ENCODE measurements around the gene ITIH4. TPM values are rescaled to one million over a fixed set of nuclear protein-coding genes. Genes with fewer than 3 reads are reported as not detected.

The ITIH4 gene
- total RNA-seq, 2 experiments from 2014 or later: 15.1 to 16.3 TPM

- CTCF ChIA-PET: interaction anchor here (1.1 to 1.7 kb wide), 2 partner anchors 19 to 144 kb away, joined by 3 to 7 read pairs; no protein-coding TSS in a partner anchor
- H3K4me3 Mint-ChIP-seq: no peak overlapping the region
- H3K4me1 Mint-ChIP-seq (ENCODE audit: low read depth): peaks cover 39% of the 10 kb centered on the region
- ATAC-seq (no peak), DNase-seq (no peak)
- POLR2A ChIA-PET: interaction anchor here (1.6 kb wide), 1 partner anchor 30 kb away, joined by 4 read pairs; no protein-coding TSS in a partner anchor
- H3K27me3 Mint-ChIP-seq (ENCODE audit: low read depth): no peaks in the 10 kb centered on the region
- H3K9me3 Mint-ChIP-seq (ENCODE audit: insufficient read depth): no peaks in the 10 kb centered on the region
- peaks cover 28% of the 10 kb centered on the region for H3K36me3 Mint-ChIP-seq (ENCODE audit: low read depth)
- H3K27ac Mint-ChIP-seq: no peak overlapping the region
These were observed 9.5 kb upstream of the ITIH4 start for GRCh38 chr3:52839892-52840545.

GRCh38 chr3:52839268-52839575 is 8.8 kb upstream of the ITIH4 start:
- DNase-seq (no peak), ATAC-seq (no peak)
- Mint-ChIP-seq H3K27ac (peak overlapping the region; percentile 55), H3K36me3 (ENCODE audit: low read depth) (peaks cover 28% of the 10 kb centered on the region), H3K9me3 (ENCODE audit: insufficient read depth) (no peaks in the 10 kb centered on the region), H3K27me3 (ENCODE audit: low read depth) (no peaks in the 10 kb centered on the region), H3K4me1 (ENCODE audit: low read depth) (peaks cover 39% of the 10 kb centered on the region), H3K4me3 (no peak overlapping the region)
- ChIA-PET CTCF (interaction anchor here (1.0 to 1.7 kb wide), 8 partner anchors 9 to 293 kb away, joined by 3 to 8 read pairs (median 4); no protein-coding TSS in a partner anchor), POLR2A (interaction anchor here (1.2 to 1.6 kb wide), 2 partner anchors 10 to 29 kb away, joined by 4 read pairs; no protein-coding TSS in a partner anchor)

DNA sequence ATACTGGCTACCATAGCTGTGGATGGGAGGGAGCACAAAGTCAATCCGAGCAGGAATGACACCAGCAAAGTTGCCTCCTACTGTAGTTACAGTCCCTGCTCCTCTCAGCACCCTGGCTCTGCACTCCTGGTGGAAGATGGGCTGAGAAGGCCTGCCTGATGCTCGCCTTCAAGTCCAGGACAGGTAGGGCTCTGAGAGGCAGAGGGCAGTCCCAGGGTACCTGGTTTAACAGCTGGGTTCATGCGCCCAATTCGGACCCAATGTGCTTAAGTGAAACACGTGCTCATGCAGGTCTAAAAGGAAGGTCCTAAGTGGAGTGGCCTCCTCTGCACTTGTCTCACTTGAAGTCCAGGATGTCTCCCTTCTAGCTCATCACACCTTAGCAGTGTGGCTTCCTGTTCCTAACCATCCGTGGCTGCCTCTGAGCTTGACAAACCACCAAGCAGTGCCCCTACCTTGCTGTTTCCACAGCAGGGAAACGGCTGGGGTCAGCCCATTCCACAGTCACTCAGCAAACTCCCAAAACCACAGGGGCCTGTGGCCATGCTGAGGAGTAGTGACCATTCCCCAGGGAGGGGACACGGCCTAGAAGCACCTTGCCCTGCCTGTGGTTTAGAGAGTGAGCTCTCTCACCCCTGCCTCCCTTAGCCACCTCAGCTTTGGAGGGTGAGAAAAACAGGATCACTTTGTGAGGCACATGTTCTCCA is 8.2 kb upstream of the ITIH4 start:
- ATAC-seq (peak; percentile 93), DNase-seq (peak; percentile 70)
- peaks cover 39% of the 10 kb centered on the region for H3K4me1 Mint-ChIP-seq (ENCODE audit: low read depth)
- no peak overlapping the region for H3K4me3 Mint-ChIP-seq
- POLR2A ChIA-PET: interaction anchor here (0.9 to 1.6 kb wide), 3 partner anchors 10 to 118 kb away, joined by 4 read pairs; no protein-coding TSS in a partner anchor
- CTCF ChIA-PET: interaction anchor here (0.9 to 1.7 kb wide), 12 partner anchors 10 to 294 kb away, joined by 3 to 8 read pairs (median 4); no protein-coding TSS in a partner anchor
- H3K27me3 Mint-ChIP-seq (ENCODE audit: low read depth): no peaks in the 10 kb centered on the region
- no peaks in the 10 kb centered on the region for H3K9me3 Mint-ChIP-seq (ENCODE audit: insufficient read depth)
- peaks cover 28% of the 10 kb centered on the region for H3K36me3 Mint-ChIP-seq (ENCODE audit: low read depth)
- H3K27ac Mint-ChIP-seq: peak overlapping the region; percentile 55

DNA sequence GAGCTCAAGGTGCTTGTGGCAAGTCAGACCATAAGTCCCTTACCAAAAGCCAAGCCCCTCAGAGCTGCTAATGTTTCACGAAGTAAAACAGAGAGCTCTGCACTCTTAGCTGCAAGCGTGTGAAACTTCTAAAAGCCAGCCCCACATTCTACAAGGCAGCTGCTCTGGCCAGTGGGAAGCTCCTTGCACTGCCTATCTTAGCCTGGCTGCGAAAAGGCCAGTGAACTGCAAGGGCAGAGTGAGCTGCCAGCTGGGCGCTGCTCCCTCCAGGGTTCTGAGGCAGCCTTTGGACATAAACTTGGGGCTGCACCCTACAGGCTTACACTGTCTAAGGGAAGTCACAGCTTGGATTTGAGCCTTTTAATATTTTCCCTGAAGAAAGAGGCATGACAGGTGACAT is 6.5 kb upstream of the ITIH4 start:
- H3K9me3 Mint-ChIP-seq (ENCODE audit: insufficient read depth): no peaks in the 10 kb centered on the region
- ChIA-PET POLR2A (no interaction called here), CTCF (interaction anchor here (0.7 to 1.7 kb wide), 3 partner anchors 9 to 116 kb away, joined by 3 to 7 read pairs (median 5); no protein-coding TSS in a partner anchor)
- H3K4me3 Mint-ChIP-seq: no peak overlapping the region
- ATAC-seq: no peak
- no peak for DNase-seq
- no peak overlapping the region for H3K27ac Mint-ChIP-seq
- peaks cover 39% of the 10 kb centered on the region for H3K4me1 Mint-ChIP-seq (ENCODE audit: low read depth)
- H3K27me3 Mint-ChIP-seq (ENCODE audit: low read depth): no peaks in the 10 kb centered on the region
- peaks cover 26% of the 10 kb centered on the region for H3K36me3 Mint-ChIP-seq (ENCODE audit: low read depth)

GRCh38 chr3:52836471-52836845 is 6.0 kb upstream of the ITIH4 start:
- Mint-ChIP-seq H3K9me3 (ENCODE audit: insufficient read depth) (no peaks in the 10 kb centered on the region), H3K27ac (no peak overlapping the region), H3K4me3 (no peak overlapping the region), H3K36me3 (ENCODE audit: low read depth) (peaks cover 26% of the 10 kb centered on the region), H3K27me3 (ENCODE audit: low read depth) (no peaks in the 10 kb centered on the region), H3K4me1 (ENCODE audit: low read depth) (peaks cover 40% of the 10 kb centered on the region)
- ATAC-seq (no peak), DNase-seq (no peak)
- ChIA-PET CTCF (interaction anchor here (0.7 to 1.7 kb wide), 3 partner anchors 10 to 116 kb away, joined by 3 to 7 read pairs (median 5); no protein-coding TSS in a partner anchor), POLR2A (no interaction called here)

DNA sequence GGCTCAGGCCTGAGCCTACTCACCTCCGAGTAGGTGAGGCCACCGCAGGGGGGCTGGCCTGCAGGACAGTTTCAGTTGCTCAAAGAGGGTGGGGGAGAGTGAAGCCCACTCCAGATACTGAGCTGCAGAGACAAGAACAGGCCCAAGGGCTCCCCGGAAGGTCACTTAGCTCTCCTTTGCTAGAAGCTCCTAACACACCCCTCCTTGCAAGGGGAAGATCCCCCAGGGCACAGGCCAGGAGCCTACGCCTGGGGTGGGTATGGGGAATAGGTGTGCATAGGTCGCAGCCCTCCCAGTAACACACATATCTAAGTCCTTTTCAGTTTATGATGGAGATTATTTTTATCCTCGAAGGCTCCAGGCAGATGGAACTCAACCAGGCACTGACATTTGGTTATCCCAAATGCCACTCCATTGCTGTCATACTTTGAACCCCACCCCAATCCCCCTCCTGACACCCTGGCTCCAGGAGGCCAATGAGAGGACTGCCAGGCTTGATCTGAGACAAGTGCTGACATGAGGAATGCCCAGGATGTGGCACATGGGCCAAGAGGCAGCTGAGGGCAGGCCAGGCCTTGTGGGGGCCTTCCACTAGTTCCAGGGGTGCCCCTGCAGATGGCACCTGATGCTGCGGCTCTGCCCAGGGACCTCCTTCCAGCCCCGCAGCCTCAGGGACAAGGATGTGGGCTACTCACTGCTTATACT is 5.4 kb upstream of the ITIH4 start:
- no peak overlapping the region for H3K4me3 Mint-ChIP-seq
- no peaks in the 10 kb centered on the region for H3K27me3 Mint-ChIP-seq (ENCODE audit: low read depth)
- CTCF ChIA-PET: interaction anchor here (1.4 kb wide), 1 partner anchor 15 kb away, joined by 7 read pairs; no protein-coding TSS in a partner anchor
- H3K27ac Mint-ChIP-seq: no peak overlapping the region
- POLR2A ChIA-PET: no interaction called here
- no peaks in the 10 kb centered on the region for H3K9me3 Mint-ChIP-seq (ENCODE audit: insufficient read depth)
- peaks cover 45% of the 10 kb centered on the region for H3K4me1 Mint-ChIP-seq (ENCODE audit: low read depth)
- DNase-seq (no peak), ATAC-seq (no peak)
- peaks cover 24% of the 10 kb centered on the region for H3K36me3 Mint-ChIP-seq (ENCODE audit: low read depth)

DNA sequence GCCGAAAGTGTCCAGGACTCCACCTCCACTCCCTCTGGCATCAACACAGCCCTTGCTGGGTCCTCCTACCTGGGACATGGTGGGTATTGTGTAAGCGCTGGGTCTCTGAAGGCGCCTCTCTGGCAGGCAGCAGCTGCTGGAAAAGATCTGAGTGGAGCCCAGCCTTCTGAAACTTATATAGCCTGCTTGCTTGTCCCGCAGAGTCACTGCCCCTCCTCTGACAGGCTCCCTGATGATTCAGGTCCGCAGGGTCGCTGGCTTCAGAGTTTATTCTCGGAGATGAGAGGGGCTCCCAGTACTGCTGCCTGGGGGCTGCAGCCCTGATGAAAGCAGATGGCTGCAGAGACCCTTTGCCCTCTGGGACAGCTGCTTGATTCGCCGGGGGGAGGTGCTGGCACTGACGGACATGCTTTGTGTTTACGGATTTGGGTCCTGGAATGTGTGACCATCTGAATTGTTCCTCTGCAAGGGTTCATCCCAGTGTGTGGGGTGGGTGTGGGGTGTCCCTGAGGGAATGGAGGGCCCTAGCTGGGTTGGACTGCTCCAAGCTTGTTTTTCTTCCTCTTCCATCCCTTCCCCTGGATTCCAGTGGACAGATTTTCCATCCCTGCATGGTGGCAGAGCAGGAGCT is 4.5 kb upstream of the ITIH4 start, which contains the start of gene MUSTN1:
TSS of gene MUSTN1 (minus strand) at position 149 of the 631 bp plus-strand sequence. CDS start at position 78, 71 bp downstream.
- H3K9me3 Mint-ChIP-seq (ENCODE audit: insufficient read depth): no peaks in the 10 kb centered on the region
- ATAC-seq (no peak), DNase-seq (no peak)
- POLR2A ChIA-PET: no interaction called here
- peaks cover 54% of the 10 kb centered on the region for H3K4me1 Mint-ChIP-seq (ENCODE audit: low read depth)
- H3K27me3 Mint-ChIP-seq (ENCODE audit: low read depth): no peaks in the 10 kb centered on the region
- CTCF ChIA-PET: no interaction called here
- no peak within 1 kb of the TSS for H3K27ac Mint-ChIP-seq
- peaks cover 16% of the 10 kb centered on the region for H3K36me3 Mint-ChIP-seq (ENCODE audit: low read depth)
- no peak within 1 kb of the TSS for H3K4me3 Mint-ChIP-seq

- DNase-seq: no peak
- Mint-ChIP-seq H3K27me3 (ENCODE audit: low read depth) (no peaks in the 10 kb centered on the region), H3K36me3 (ENCODE audit: low read depth) (peaks cover 11% of the 10 kb centered on the region), H3K4me3 (no peak overlapping the region), H3K27ac (no peak overlapping the region), H3K9me3 (ENCODE audit: insufficient read depth) (no peaks in the 10 kb centered on the region), H3K4me1 (ENCODE audit: low read depth) (peaks cover 39% of the 10 kb centered on the region)
- POLR2A ChIA-PET: no interaction called here
- ATAC-seq: no peak
- CTCF ChIA-PET: no interaction called here
These were observed 2.7 kb upstream of the ITIH4 start for GRCh38 chr3:52833202-52833601.

GRCh38 chr3:52831500-52832301 is 1.2 kb upstream of the ITIH4 start:
- no peaks in the 10 kb centered on the region for H3K9me3 Mint-ChIP-seq (ENCODE audit: insufficient read depth)
- DNase-seq: no peak
- peaks cover 24% of the 10 kb centered on the region for H3K4me1 Mint-ChIP-seq (ENCODE audit: low read depth)
- POLR2A ChIA-PET: no interaction called here
- no peak overlapping the region for H3K27ac Mint-ChIP-seq
- no peaks in the 10 kb centered on the region for H3K27me3 Mint-ChIP-seq (ENCODE audit: low read depth)
- no peak overlapping the region for H3K4me3 Mint-ChIP-seq
- ATAC-seq: no peak
- CTCF ChIA-PET: interaction anchor here (0.5 kb wide), 1 partner anchor 389 kb away, joined by 3 read pairs; no protein-coding TSS in a partner anchor
- H3K36me3 Mint-ChIP-seq (ENCODE audit: low read depth): peaks cover under 1% of the 10 kb centered on the region

DNA sequence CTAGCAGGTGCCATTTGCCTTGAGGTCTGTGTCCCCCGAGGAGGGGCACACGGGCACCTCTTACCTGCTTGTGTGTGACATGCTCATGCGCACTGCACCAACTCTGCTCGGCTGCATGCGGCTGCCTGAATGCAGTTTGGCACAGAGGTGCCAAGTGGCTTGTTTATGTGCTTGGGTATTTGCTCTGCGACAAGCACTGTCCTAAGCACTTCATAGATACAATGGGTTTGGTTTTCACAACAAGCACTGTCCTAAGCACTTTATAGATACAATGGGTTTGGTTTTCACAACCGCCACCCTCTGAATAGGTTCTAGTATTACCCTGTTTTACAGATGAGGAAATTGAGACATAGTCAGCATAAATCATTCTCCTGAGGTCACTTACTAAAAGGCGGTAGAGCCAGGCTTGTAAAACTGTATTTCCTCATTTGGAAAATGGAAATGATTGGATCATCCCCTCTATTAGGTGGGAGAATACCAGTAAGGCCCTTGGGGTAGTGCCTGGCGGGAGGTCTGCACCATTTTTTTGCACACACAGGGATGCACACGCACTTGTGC is 487 bp downstream of the ITIH4 start:
- ChIA-PET CTCF (interaction anchor here (1.7 kb wide), 1 partner anchor 9 kb away, joined by 4 read pairs; no protein-coding TSS in a partner anchor), POLR2A (no interaction called here)
- no peak overlapping the region for H3K27ac Mint-ChIP-seq

More for the DNA sequence above, 487 bp downstream of the ITIH4 start:
- Mint-ChIP-seq H3K27me3 (ENCODE audit: low read depth) (no peaks in the 10 kb centered on the region), H3K4me1 (ENCODE audit: low read depth) (peaks cover 16% of the 10 kb centered on the region), H3K4me3 (no peak overlapping the region), H3K9me3 (ENCODE audit: insufficient read depth) (no peaks in the 10 kb centered on the region), H3K36me3 (ENCODE audit: low read depth) (peaks cover 2% of the 10 kb centered on the region)
- ATAC-seq: no peak
- no peak for DNase-seq

All from activated CD8-positive, alpha-beta T cell treated with anti-CD3 and anti-CD28 coated beads, Interleukin-2, amount 10 ng/mL, durations not matched to agents 7 days and 5 days (primary cell).